Trophoblast cell (in vitro differentiated cells and primary cell): ENCODE results near the gene ASTN2.

Experiments used
- DNase-seq, 2 donors: peaks; one replicate each; pipeline ENCODE4 v3.0.0-alpha.2; 2016
- H2AFZ ChIP-seq: 2 replicates; pipeline ENCODE4 v1.6.1; 2013; ENCODE audit warnings: low read length, moderate library complexity, mild to moderate bottlenecking; ENCODE audit not compliant: insufficient read depth, poor library complexity
- H2AK5ac ChIP-seq: 2 replicates; pipeline ENCODE4 v1.6.1; 2013; ENCODE audit warnings: mild to moderate bottlenecking, low read length
- H2BK120ac ChIP-seq: 2 replicates; pipeline ENCODE4 v1.6.1; 2013; ENCODE audit warnings: low read length, mild to moderate bottlenecking, moderate library complexity; ENCODE audit not compliant: insufficient read depth, poor library complexity
- H2BK12ac ChIP-seq: 2 replicates; pipeline ENCODE4 v1.6.1; 2013; ENCODE audit warnings: mild to moderate bottlenecking, low read length, moderate library complexity
- H2BK5ac ChIP-seq: 2 replicates; pipeline ENCODE4 v1.6.1; 2013; ENCODE audit warnings: low read length, low read depth, moderate library complexity, mild to moderate bottlenecking; ENCODE audit not compliant: poor library complexity
- H3K14ac ChIP-seq: 2 replicates; pipeline ENCODE4 v1.6.1; 2013; ENCODE audit warnings: mild to moderate bottlenecking, low read length
- H3K18ac ChIP-seq: 2 replicates; pipeline ENCODE4 v1.6.1; 2013; ENCODE audit warnings: mild to moderate bottlenecking, low read length
- H3K23ac ChIP-seq: 2 replicates; pipeline ENCODE4 v1.6.1; 2013; ENCODE audit warnings: low read length
- H3K27ac ChIP-seq: 2 replicates; pipeline ENCODE4 v1.5.1; 2013; ENCODE audit warnings: low read depth, mild to moderate bottlenecking, inconsistent platforms, low read length, moderate library complexity
- H3K27me3 ChIP-seq: 2 replicates; pipeline ENCODE4 v1.6.1; 2013; ENCODE audit warnings: inconsistent platforms, mild to moderate bottlenecking, low read length, moderate library complexity; ENCODE audit not compliant: insufficient read depth
- H3K36me3 ChIP-seq, 2 experiments: 1 replicate in 1 of 2; 2 replicates in 1 of 2; pipeline ENCODE4 v1.6.1; 2013; ENCODE audit warnings: low read length in 2 of 2, mild to moderate bottlenecking in 2 of 2, moderate library complexity in 1 of 2; ENCODE audit not compliant: insufficient read depth in 2 of 2, control insufficient read depth in 1 of 2
- H3K4ac ChIP-seq: 2 replicates; pipeline ENCODE4 v1.6.1; 2013; ENCODE audit warnings: low read depth, mild to moderate bottlenecking, low read length, moderate library complexity
- H3K4me1 ChIP-seq, 2 experiments: 1 replicate in 1 of 2; 2 replicates in 1 of 2; pipeline ENCODE4 v1.6.1; 2013; ENCODE audit warnings: low read length in 2 of 2, mild to moderate bottlenecking in 2 of 2, moderate library complexity in 1 of 2; ENCODE audit not compliant: insufficient read depth in 2 of 2, control insufficient read depth in 1 of 2
- H3K4me2 ChIP-seq: 2 replicates; pipeline ENCODE4 v1.6.1; 2013; ENCODE audit warnings: inconsistent platforms, mild to moderate bottlenecking, low read length, moderate library complexity
- H3K4me3 ChIP-seq: 2 replicates; pipeline ENCODE4 v1.5.1; 2013; ENCODE audit warnings: mild to moderate bottlenecking, low read depth, low read length, inconsistent platforms
- H3K79me1 ChIP-seq: one replicate; pipeline ENCODE4 v1.6.1; 2013; ENCODE audit warnings: low read length
- H3K79me2 ChIP-seq: 2 replicates; pipeline ENCODE4 v1.6.1; 2013; ENCODE audit warnings: low read length, mild to moderate bottlenecking; ENCODE audit not compliant: control insufficient read depth, insufficient read depth, poor library complexity
- H3K9ac ChIP-seq: 2 replicates; pipeline ENCODE4 v1.6.1; 2013; ENCODE audit warnings: mild to moderate bottlenecking, low read length
- H3K9me3 ChIP-seq: 2 replicates; pipeline ENCODE4 v1.6.1; 2013; ENCODE audit warnings: low read depth, mild to moderate bottlenecking, control low read depth, inconsistent platforms, low read length; ENCODE audit not compliant: insufficient read depth
- H4K12ac ChIP-seq: 2 replicates; pipeline ENCODE4 v1.6.1; 2013; ENCODE audit warnings: low read depth, mild to moderate bottlenecking, low read length, moderate library complexity
- H4K8ac ChIP-seq: 2 replicates; pipeline ENCODE4 v1.6.1; 2013; ENCODE audit warnings: low read depth, mild to moderate bottlenecking, low read length, moderate library complexity
- H4K91ac ChIP-seq: one replicate; pipeline ENCODE4 v1.6.1; 2013; ENCODE audit warnings: low read depth, mild to moderate bottlenecking, low read length, moderate library complexity
- WGBS: extraction: QIAGEN DNeasy Blood & Tissue Kit; methylation state at CpG from one replicate; pipeline ENCODE4 v1.1.7; 2013; ENCODE audit warnings: missing lambda C conversion rate; ENCODE audit not compliant: insufficient read length, insufficient coverage; ENCODE audit errors: extremely low coverage; 5-methylcytosine and 5-hydroxymethylcytosine counted together

Gene ASTN2

DNA sequence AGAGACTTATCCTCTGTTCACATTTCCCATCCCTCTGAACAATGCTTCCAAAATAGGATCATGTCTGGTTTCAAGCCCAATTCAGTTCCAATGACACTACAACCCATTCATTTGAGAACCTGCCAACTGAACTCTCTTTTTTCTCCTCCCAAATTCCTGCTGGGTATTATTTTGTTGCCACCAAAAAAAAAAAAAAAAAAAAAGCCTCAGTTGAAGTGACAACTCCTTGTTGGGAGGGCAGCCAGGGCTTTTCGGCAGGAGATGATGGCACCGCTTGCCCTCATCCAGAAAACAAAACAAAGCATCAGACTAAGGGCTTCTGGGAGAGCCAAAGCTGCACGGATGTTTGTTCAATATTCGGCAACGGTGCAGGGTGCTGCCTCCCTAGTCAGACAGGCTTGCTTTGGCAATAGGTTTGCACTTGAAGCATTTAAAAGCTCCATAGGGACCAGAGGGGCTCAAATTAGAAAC is 758.3 kb downstream of the ASTN2 start:
- no peak overlapping the region for H4K91ac ChIP-seq
- no peak overlapping the region for H2AK5ac ChIP-seq
- H3K4ac ChIP-seq: no peak overlapping the region
- no peak overlapping the region for H2BK5ac ChIP-seq
- no peak overlapping the region for H3K27ac ChIP-seq
- no peak overlapping the region for H3K9ac ChIP-seq
- H3K27me3 ChIP-seq: no peaks in the 10 kb centered on the region
- H3K9me3 ChIP-seq: no peaks in the 10 kb centered on the region
- H3K14ac ChIP-seq: no peak overlapping the region
- H4K8ac ChIP-seq: no peak overlapping the region
- WGBS: no CpG with 5 or more reads among the region's 5 CpGs
- no peak overlapping the region for H3K23ac ChIP-seq
- H3K18ac ChIP-seq: no peak overlapping the region
- H2AFZ ChIP-seq: no peak overlapping the region
- no peak overlapping the region for H2BK120ac ChIP-seq
- no peak overlapping the region for H4K12ac ChIP-seq
- H3K36me3 ChIP-seq: peaks cover 0 to under 1% of the 10 kb centered on the region in 2 experiments
- peaks cover 0 to 3% of the 10 kb centered on the region in 2 experiments for H3K4me1 ChIP-seq
- no peak overlapping the region for H2BK12ac ChIP-seq
- no peak for DNase-seq
- H3K4me3 ChIP-seq: no peak overlapping the region
- H3K79me1 ChIP-seq: no peaks in the 10 kb centered on the region
- H3K4me2 ChIP-seq: no peak overlapping the region
- H3K79me2 ChIP-seq: no peaks in the 10 kb centered on the region

- Histone ChIP-seq H4K8ac (no peak overlapping the region), H3K4ac (no peak overlapping the region), H3K27me3 (no peaks in the 10 kb centered on the region), H3K36me3 (peaks cover 0 to 2% of the 10 kb centered on the region in 2 experiments), H4K91ac (no peak overlapping the region), H3K79me1 (no peaks in the 10 kb centered on the region), H3K18ac (no peak overlapping the region), H3K9ac (no peak overlapping the region), H2AK5ac (no peak overlapping the region), H3K79me2 (no peaks in the 10 kb centered on the region), H4K12ac (no peak overlapping the region), H3K14ac (no peak overlapping the region), H3K4me1 (peaks cover 0 to 3% of the 10 kb centered on the region in 2 experiments), H2BK5ac (no peak overlapping the region), H2BK12ac (no peak overlapping the region), H2BK120ac (no peak overlapping the region), H3K27ac (no peak overlapping the region), H3K9me3 (no peaks in the 10 kb centered on the region), H2AFZ (no peak overlapping the region), H3K4me2 (no peak overlapping the region), H3K4me3 (no peak overlapping the region), H3K23ac (no peak overlapping the region)
- no peak for DNase-seq
- WGBS: no CpG with 5 or more reads among the region's 3 CpGs
These were observed 760.9 kb downstream of the ASTN2 start for GRCh38 chr9:116654059-116654355.

GRCh38 chr9:116653348-116654058 is 761.4 kb downstream of the ASTN2 start:
- H3K4me2 ChIP-seq: no peak overlapping the region
- no peak overlapping the region for H3K18ac ChIP-seq
- no peak for DNase-seq
- H2BK5ac ChIP-seq: no peak overlapping the region
- H3K9ac ChIP-seq: no peak overlapping the region
- no peak overlapping the region for H2AK5ac ChIP-seq
- no peaks in the 10 kb centered on the region for H3K79me1 ChIP-seq
- H2BK120ac ChIP-seq: no peak overlapping the region
- H3K4me3 ChIP-seq: no peak overlapping the region
- no peak overlapping the region for H3K27ac ChIP-seq
- H3K4me1 ChIP-seq: peaks cover 0 to 3% of the 10 kb centered on the region in 2 experiments
- no peak overlapping the region for H2BK12ac ChIP-seq
- no peak overlapping the region for H3K23ac ChIP-seq
- H4K8ac ChIP-seq: no peak overlapping the region
- H3K4ac ChIP-seq: no peak overlapping the region
- H3K14ac ChIP-seq: no peak overlapping the region
- no peaks in the 10 kb centered on the region for H3K79me2 ChIP-seq
- H4K91ac ChIP-seq: no peak overlapping the region
- H3K36me3 ChIP-seq: peaks cover 0 to 2% of the 10 kb centered on the region in 2 experiments
- no peak overlapping the region for H2AFZ ChIP-seq
- H3K9me3 ChIP-seq: no peaks in the 10 kb centered on the region
- no peak overlapping the region for H4K12ac ChIP-seq
- no peaks in the 10 kb centered on the region for H3K27me3 ChIP-seq
- WGBS: no CpG with 5 or more reads among the region's 7 CpGs

- H2BK5ac ChIP-seq: no peak overlapping the region
- no peak overlapping the region for H3K27ac ChIP-seq
- peaks cover 0 to 2% of the 10 kb centered on the region in 2 experiments for H3K4me1 ChIP-seq
- no peak overlapping the region for H3K4me3 ChIP-seq
- no peak overlapping the region for H2BK120ac ChIP-seq
- no peak overlapping the region for H3K23ac ChIP-seq
- H3K79me1 ChIP-seq: no peaks in the 10 kb centered on the region
- no peak overlapping the region for H3K4me2 ChIP-seq
- H3K27me3 ChIP-seq: no peaks in the 10 kb centered on the region
- H3K36me3 ChIP-seq: peaks cover 0 to 2% of the 10 kb centered on the region in 2 experiments
- no peak overlapping the region for H3K9ac ChIP-seq
- H2BK12ac ChIP-seq: no peak overlapping the region
- H3K4ac ChIP-seq: no peak overlapping the region
- no peak for DNase-seq
- no peak overlapping the region for H4K91ac ChIP-seq
- H4K8ac ChIP-seq: no peak overlapping the region
- no peak overlapping the region for H2AK5ac ChIP-seq
- H2AFZ ChIP-seq: no peak overlapping the region
- H3K14ac ChIP-seq: no peak overlapping the region
- no peak overlapping the region for H3K18ac ChIP-seq
- no peak overlapping the region for H4K12ac ChIP-seq
- no peaks in the 10 kb centered on the region for H3K79me2 ChIP-seq
- no CpG with 5 or more reads among the region's 4 CpGs for WGBS
- no peaks in the 10 kb centered on the region for H3K9me3 ChIP-seq
These were observed 767.4 kb downstream of the ASTN2 start for GRCh38 chr9:116647515-116647809.
